Subcutaneous abdominal adipose tissue (tissue), 5 donors: ENCODE data around the gene PAQR4.
A peak's percentile ranks its signal among the peaks of the same experiment; 100 is the strongest.

Source experiments
- H3K27ac ChIP-seq: one replicate; pipeline ENCODE4 v1.7.0; 2013; ENCODE audit warnings: low read depth, mild to moderate bottlenecking, inconsistent platforms, low read length, moderate library complexity
- H3K27me3 ChIP-seq, 5 donors: one replicate each; pipeline ENCODE4 v1.7.0; 2013; ENCODE audit warnings: low read length in 5 of 5, inconsistent platforms in 1 of 5; ENCODE audit not compliant: control insufficient read depth in 5 of 5, insufficient read depth in 4 of 5
- H3K36me3 ChIP-seq, 5 donors: one replicate each; pipeline ENCODE4 v1.7.0; 2013; ENCODE audit warnings: low read length in 5 of 5; ENCODE audit not compliant: control insufficient read depth in 5 of 5, insufficient read depth in 5 of 5
- H3K4me1 ChIP-seq, 5 donors: one replicate each; pipeline ENCODE4 v1.7.0; 2013; ENCODE audit warnings: low read length in 5 of 5, mild to moderate bottlenecking in 3 of 5, moderate library complexity in 1 of 5; ENCODE audit not compliant: control insufficient read depth in 5 of 5, insufficient read depth in 5 of 5
- H3K4me3 ChIP-seq, 5 donors: one replicate each; pipeline ENCODE4 v1.7.0; 2013; ENCODE audit warnings: low read length in 5 of 5, low read depth in 1 of 5
- H3K9ac ChIP-seq, 5 donors: one replicate each; pipeline ENCODE4 v1.7.0; 2013; ENCODE audit warnings: low read length in 5 of 5, mild to moderate bottlenecking in 4 of 5, moderate library complexity in 3 of 5
- H3K9me3 ChIP-seq, 5 donors: one replicate each; pipeline ENCODE4 v1.7.0; 2013; ENCODE audit warnings: low read length in 5 of 5; ENCODE audit not compliant: control insufficient read depth in 5 of 5
- donor health status: healthy.
- donor health status: healthy.
- donor health status: healthy.
- donor health status: healthy.
- donor health status: healthy.

PAQR4 gene

GRCh38 chr16:2963723-2964474, 5.2 kb upstream of the PAQR4 start, which contains the start of gene KREMEN2:
Gene KREMEN2, plus strand, starts transcription at chr16:2964275. Its CDS starts 246 bp downstream, at chr16:2964521.
- Histone ChIP-seq H3K27me3 (peaks cover 43 to 76% (median 64%) of the 10 kb centered on the region in 5 donors), H3K4me3 (peak within 1 kb of the TSS in 1 of 5 donors; percentile 44), H3K9ac (no peak within 1 kb of the TSS), H3K4me1 (peaks cover 0 to 39% (median 34%) of the 10 kb centered on the region in 5 donors), H3K27ac (no peak within 1 kb of the TSS), H3K9me3 (no peaks in the 10 kb centered on the region), H3K36me3 (no peaks in the 10 kb centered on the region)

GRCh38 chr16:2964475-2965336, 4.4 kb upstream of the PAQR4 start:
- no peak overlapping the region for H3K9ac ChIP-seq
- H3K36me3 ChIP-seq: no peaks in the 10 kb centered on the region
- H3K4me1 ChIP-seq: peaks cover 0 to 45% (median 38%) of the 10 kb centered on the region in 5 donors
- peaks cover 43 to 76% (median 60%) of the 10 kb centered on the region in 5 donors for H3K27me3 ChIP-seq
- no peak overlapping the region for H3K27ac ChIP-seq
- H3K9me3 ChIP-seq: no peaks in the 10 kb centered on the region
- H3K4me3 ChIP-seq: peak overlapping the region in 1 of 5 donors; percentile 44

- peaks cover 0 to 60% (median 51%) of the 10 kb centered on the region in 5 donors for H3K4me1 ChIP-seq
These were observed 2.9 kb upstream of the PAQR4 start for GRCh38 chr16:2966043-2966807.

GRCh38 chr16:2966808-2967191, 2.3 kb upstream of the PAQR4 start:
- H3K4me1 ChIP-seq: peaks cover 0 to 63% (median 47%) of the 10 kb centered on the region in 5 donors
- H3K36me3 ChIP-seq: peaks cover 0 to under 1% (median 0%) of the 10 kb centered on the region in 5 donors
- H3K27ac ChIP-seq: no peak overlapping the region
- H3K9ac ChIP-seq: no peak overlapping the region
- no peaks in the 10 kb centered on the region for H3K9me3 ChIP-seq
- peaks cover 40 to 65% (median 52%) of the 10 kb centered on the region in 5 donors for H3K27me3 ChIP-seq
- peak overlapping the region in 3 of 5 donors; percentile 26 to 45 (median 41) for H3K4me3 ChIP-seq

More at GRCh38 chr16:2966043-2966807, 2.9 kb upstream of the PAQR4 start:
- Histone ChIP-seq H3K27me3 (peaks cover 43 to 69% (median 57%) of the 10 kb centered on the region in 5 donors), H3K9me3 (no peaks in the 10 kb centered on the region), H3K36me3 (no peaks in the 10 kb centered on the region), H3K27ac (no peak overlapping the region), H3K4me3 (peak overlapping the region in 3 of 5 donors; percentile 26 to 45 (median 41)), H3K9ac (no peak overlapping the region)

GRCh38 chr16:2967211-2967631, 1.9 kb upstream of the PAQR4 start:
- Histone ChIP-seq H3K27me3 (peaks cover 35 to 61% (median 48%) of the 10 kb centered on the region in 5 donors), H3K9me3 (no peaks in the 10 kb centered on the region), H3K9ac (no peak overlapping the region), H3K4me1 (peaks cover 0 to 63% (median 46%) of the 10 kb centered on the region in 5 donors), H3K36me3 (peaks cover 0 to 4% (median 0%) of the 10 kb centered on the region in 5 donors), H3K27ac (no peak overlapping the region), H3K4me3 (peak overlapping the region in 2 of 5 donors; percentile 26 to 45)

GRCh38 chr16:2967721-2968161, 1.4 kb upstream of the PAQR4 start:
- H3K36me3 ChIP-seq: peaks cover 0 to 4% (median 0%) of the 10 kb centered on the region in 5 donors
- H3K9me3 ChIP-seq: no peaks in the 10 kb centered on the region
- peaks cover 0 to 63% (median 46%) of the 10 kb centered on the region in 5 donors for H3K4me1 ChIP-seq
- H3K9ac ChIP-seq: no peak overlapping the region
- peaks cover 30 to 56% (median 43%) of the 10 kb centered on the region in 5 donors for H3K27me3 ChIP-seq
- no peak overlapping the region for H3K27ac ChIP-seq
- H3K4me3 ChIP-seq: no peak overlapping the region

GRCh38 chr16:2968368-2968737, 795 bp upstream of the PAQR4 start:
- Histone ChIP-seq H3K4me1 (peaks cover 0 to 63% (median 46%) of the 10 kb centered on the region in 5 donors), H3K27ac (no peak overlapping the region), H3K4me3 (peak overlapping the region in 4 of 5 donors; percentile 72 to 79 (median 78)), H3K27me3 (peaks cover 28 to 52% (median 40%) of the 10 kb centered on the region in 5 donors), H3K36me3 (peaks cover 0 to 4% (median 0%) of the 10 kb centered on the region in 5 donors), H3K9me3 (no peaks in the 10 kb centered on the region), H3K9ac (no peak overlapping the region)

GRCh38 chr16:2969545-2970521, 685 bp downstream of the PAQR4 start:
- peaks cover 13 to 39% (median 26%) of the 10 kb centered on the region in 5 donors for H3K27me3 ChIP-seq
- no peaks in the 10 kb centered on the region for H3K9me3 ChIP-seq
- H3K4me1 ChIP-seq: peaks cover 0 to 49% (median 32%) of the 10 kb centered on the region in 5 donors

More at GRCh38 chr16:2969545-2970521, 685 bp downstream of the PAQR4 start:
- H3K36me3 ChIP-seq: peaks cover 0 to 4% (median 0%) of the 10 kb centered on the region in 5 donors
- H3K9ac ChIP-seq: peak overlapping the region in 4 of 5 donors; percentile 21 to 64 (median 56)
- H3K27ac ChIP-seq: no peak overlapping the region
- H3K4me3 ChIP-seq: peak overlapping the region in 4 of 5 donors; percentile 72 to 79 (median 78)
